ENCODE results near the gene JPH3.
"Not testable (repeated sequence)": the region's sequence is repeated elsewhere in the genome, so short reads cannot be mapped to it uniquely, and the experiment has no call there.

The JPH3 gene

DNA sequence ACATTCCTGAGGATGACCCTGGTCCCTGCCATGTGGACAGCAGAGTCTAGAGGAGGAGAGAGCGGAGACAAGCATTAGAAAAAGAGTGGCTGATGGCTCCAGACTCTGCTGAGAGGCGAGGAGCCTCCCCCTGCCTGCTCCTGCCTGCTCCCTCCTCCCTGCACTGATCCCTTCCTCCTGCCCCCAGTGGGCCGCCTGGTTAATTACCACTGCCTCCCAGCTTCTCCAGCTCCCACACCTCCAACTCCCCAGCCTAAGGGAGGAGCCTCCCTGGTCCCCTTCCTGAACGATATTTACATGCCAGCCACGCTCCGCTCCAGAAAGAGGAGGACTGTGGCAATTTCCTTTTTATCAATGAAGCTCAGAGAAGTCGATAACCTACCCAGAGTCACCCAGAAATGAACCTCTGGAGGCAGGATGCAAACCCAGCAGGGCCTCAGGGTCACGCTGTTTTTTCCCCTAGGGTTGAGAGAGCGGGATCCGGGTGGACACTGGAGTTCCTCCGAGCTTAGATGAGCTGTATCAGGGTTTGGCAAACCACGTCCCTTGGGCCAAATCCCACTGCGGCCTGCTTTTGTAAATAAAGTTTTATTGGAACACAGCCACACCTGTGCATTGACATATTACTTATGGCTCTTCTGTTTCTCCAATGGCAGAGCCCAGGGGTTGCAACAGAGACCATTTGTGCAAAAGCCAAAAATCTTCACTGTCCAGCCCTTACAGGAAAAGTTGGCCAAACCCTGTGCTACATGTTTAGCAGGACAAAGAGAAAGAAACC is 27.1 kb upstream of the JPH3 start:
- ChIA-PET POLR2A (no interaction called here), CTCF (no interaction called here)
- no peak for DNase-seq (ENCODE audit: extremely low spot score)
- TF ChIP-seq, protein P1, sequence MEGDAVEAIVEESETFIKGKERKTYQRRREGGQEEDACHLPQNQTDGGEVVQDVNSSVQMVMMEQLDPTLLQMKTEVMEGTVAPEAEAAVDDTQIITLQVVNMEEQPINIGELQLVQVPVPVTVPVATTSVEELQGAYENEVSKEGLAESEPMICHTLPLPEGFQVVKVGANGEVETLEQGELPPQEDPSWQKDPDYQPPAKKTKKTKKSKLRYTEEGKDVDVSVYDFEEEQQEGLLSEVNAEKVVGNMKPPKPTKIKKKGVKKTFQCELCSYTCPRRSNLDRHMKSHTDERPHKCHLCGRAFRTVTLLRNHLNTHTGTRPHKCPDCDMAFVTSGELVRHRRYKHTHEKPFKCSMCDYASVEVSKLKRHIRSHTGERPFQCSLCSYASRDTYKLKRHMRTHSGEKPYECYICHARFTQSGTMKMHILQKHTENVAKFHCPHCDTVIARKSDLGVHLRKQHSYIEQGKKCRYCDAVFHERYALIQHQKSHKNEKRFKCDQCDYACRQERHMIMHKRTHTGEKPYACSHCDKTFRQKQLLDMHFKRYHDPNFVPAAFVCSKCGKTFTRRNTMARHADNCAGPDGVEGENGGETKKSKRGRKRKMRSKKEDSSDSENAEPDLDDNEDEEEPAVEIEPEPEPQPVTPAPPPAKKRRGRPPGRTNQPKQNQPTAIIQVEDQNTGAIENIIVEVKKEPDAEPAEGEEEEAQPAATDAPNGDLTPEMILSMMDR (IDR thresholded peaks at IDR 0.05; ENCODE audit: control extremely low read depth, extremely low read depth, low read depth, missing control alignments) = no peak

DNA sequence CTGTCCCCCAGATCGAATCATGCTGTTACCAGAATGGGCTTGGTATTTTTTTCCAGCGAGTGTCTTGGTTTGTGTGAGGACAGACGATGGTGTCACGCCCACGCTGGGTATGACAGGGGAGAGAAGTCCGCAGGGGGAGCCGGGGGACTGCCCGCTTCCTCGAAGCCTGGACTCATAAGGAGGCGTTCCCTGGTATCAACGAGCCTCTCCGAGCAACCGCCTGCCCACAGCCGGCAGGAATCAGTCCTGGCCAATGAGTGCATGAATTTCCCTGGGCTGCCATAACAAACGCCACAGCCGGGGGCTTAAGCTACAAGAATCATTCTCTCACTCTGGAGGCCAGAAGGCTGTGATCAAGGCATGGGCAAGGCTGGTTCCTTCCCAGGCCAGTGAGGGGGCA is 26.1 kb upstream of the JPH3 start:
- no peak for DNase-seq (ENCODE audit: extremely low spot score)
- POLR2A ChIA-PET = no interaction called here
- CTCF ChIA-PET = no interaction called here
- TF ChIP-seq, protein P1 (IDR thresholded peaks at IDR 0.05; ENCODE audit: control extremely low read depth, extremely low read depth, low read depth, missing control alignments) = no peak

DNA sequence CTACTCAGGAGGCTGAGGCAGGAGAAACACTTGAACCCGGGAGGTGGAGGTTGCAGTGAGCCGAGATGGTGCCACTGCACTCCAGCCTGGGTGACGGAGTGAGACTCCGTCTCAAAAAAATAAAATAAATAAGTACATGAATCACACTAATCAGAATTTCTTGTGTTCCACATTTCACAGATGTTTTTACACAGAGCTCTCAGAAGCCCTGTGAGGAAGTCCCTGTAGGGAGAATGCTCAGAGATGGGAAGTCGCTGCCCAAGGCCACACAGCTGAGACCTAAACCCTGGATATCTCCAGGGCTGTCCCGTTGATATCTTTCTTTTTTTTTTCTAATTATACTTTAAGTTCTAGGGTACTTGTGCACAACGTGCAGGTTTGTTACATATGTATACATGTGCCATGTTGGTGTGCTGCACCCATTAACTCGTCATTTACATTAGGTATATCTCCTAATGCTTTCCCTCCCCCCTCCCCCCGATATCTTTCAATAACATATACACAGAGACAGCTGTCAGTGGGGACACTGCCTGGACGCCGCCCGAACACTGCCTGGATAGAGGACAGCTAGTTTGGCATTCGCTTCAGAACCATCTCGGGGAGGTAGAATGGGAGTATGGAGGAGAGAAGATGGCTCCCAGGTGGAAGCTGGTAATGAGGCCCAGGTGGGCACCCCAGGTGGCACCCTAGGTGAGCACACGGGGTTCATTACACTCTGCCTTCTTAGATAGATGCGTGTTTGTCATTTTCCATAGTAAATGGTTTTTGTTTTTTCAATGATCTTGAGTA is 24.0 kb upstream of the JPH3 start:
- DNase-seq (ENCODE audit: extremely low spot score); POLR2A ChIA-PET: not testable (repeated sequence)
- CTCF ChIA-PET = interaction anchor here (1.0 kb wide), 1 partner anchor 8 kb away, joined by 3 read pairs; no protein-coding TSS in a partner anchor

DNA sequence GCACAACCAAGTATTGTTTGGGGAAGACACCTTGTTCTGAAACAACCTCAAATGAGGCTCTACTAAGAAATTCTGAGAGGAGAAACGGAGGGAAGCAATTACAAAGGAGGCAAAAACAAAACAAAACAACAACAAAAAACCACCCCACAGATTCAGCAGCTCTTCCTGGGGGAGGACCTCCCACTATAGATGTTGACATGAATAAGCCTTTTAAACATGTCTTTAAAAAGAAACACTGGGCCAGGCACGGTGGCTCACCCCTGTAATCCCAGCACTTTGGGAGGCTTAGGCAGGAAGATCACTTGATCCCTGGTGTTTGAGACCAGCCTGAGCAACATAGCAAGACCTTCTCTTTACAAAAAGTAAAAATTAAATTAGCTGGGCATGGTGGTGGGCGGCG is 22.6 kb upstream of the JPH3 start:
- ChIA-PET CTCF (no interaction called here), POLR2A (no interaction called here)
- no peak for DNase-seq (ENCODE audit: extremely low spot score)
- TF ChIP-seq, protein P1 (IDR thresholded peaks at IDR 0.05; ENCODE audit: control extremely low read depth, extremely low read depth, low read depth, missing control alignments) = no peak

DNA sequence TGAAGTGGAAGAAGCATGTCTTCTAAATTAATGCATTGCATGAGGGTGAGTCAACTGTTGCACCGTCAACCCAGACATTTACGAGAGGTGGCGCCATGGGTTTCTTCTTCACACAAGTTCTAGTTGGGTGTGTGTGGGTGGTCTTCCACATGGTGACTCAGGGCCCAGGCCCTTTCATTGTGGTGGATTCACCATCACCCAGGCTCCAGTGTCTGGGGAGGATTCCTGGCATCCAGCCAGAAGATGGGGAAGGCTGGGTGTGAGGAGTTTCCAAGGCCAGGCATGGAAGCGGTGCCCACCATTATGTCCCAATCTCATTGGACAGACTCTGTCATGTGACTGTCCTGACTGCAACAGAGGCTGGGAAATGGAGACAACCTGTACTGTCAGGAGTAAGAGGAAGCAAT is 21.4 kb upstream of the JPH3 start:
- ChIA-PET CTCF (no interaction called here), POLR2A (no interaction called here)
- no peak for DNase-seq (ENCODE audit: extremely low spot score)
- TF ChIP-seq, protein P1 (IDR thresholded peaks at IDR 0.05; ENCODE audit: control extremely low read depth, extremely low read depth, low read depth, missing control alignments) = no peak

DNA sequence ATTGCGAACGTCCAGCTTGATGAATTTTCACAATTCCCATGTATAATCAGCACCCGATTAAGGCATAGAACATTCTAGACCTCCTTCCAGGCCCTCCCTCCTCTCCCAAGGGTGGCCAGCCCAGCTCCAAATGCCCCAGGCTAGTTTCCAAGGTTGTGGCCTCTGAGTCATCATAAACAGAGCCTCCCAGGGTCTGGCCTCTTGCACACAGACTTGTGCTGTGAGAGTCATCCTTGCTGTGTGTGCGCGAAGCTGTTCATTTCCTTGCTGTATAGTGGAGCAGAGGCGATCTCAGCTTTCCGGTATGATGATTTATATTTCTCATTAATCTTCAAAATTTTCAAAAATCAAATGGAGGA is 20.5 kb upstream of the JPH3 start:
- DNase-seq (ENCODE audit: extremely low spot score) = no peak
- POLR2A ChIA-PET = no interaction called here
- TF ChIP-seq, protein P1 (IDR thresholded peaks at IDR 0.05; ENCODE audit: control extremely low read depth, extremely low read depth, low read depth, missing control alignments) = no peak
- CTCF ChIA-PET = no interaction called here
